ENCODE data around the gene C4orf51.
A peak's percentile ranks its signal among the peaks of the same experiment; 100 is the strongest.

The C4orf51 gene

GRCh38 chr4:145709843-145710242, 29.9 kb downstream of the C4orf51 start:
- no peak for DNase-seq (ENCODE audit: low read depth, low spot score)

DNA sequence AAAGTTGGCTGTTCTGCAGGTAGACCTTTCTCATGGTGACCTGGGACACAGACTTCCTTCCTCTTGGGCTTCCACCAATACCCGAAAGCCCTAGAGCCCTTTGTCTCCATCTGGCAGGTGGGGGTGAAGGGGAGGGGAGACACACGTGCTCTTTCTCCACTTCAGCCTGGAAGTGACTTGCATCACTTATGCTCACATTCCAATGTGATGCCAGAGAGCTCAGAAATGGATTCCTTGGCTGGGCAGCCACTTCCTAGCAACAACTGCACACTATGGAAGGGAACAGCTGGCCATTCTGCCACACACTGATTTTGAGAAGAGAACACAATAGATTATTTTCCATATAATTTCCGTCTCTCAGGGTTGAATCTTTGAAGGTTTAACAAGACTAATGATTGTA, 36.3 kb downstream of the C4orf51 start:
- no peak for DNase-seq (ENCODE audit: low read depth, low spot score)

DNA sequence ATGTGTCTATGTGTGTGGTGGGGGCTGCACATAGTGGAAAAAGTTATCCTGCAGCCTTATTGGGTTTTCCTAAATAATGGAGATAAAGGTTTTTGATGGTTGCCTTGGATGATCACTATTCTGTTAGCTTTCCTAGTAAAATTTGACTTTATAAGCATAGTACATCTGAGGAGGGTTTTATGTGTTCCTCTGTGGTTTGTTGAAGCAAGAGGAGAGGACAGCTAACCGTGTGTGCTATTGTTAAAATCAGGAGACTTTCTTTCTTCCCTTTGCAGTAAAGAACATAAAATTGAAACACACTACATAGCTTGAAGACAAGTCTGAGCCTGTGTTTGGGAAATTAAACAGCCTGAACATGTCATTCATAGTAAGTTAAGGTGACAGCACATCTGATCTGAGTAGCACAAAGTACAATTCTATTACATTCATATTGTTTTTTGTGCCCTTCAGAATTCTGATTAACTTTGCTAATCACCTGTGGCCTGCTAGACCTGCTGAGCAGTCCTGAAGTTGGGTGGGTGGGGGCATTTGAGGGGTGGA, 36.8 kb downstream of the C4orf51 start:
- no peak for DNase-seq (ENCODE audit: low read depth, low spot score)

- DNase-seq (ENCODE audit: low read depth, low spot score): peak; percentile 53
Measured at GRCh38 chr4:145719752-145720624, 40.0 kb downstream of the C4orf51 start.

DNA sequence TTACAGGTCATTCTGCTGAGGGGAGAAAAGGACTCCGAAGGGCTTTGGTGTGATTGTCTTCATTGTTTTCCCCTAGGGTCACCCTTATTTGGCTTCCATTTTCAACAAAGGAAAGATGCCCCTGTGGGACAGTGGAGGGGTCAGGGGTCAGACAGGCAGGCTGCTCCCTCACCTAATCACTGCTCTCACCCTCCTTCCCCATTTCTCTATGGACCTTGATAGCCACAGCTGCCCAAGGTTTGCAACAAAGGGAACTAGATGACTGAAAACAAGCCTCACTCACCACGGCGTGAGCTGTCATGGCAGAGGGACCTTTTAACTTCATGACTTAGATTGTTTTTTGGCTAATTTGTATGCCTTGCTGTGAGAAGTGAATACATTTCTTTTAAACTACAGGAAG, 40.7 kb downstream of the C4orf51 start:
- DNase-seq (ENCODE audit: low read depth, low spot score): no peak

DNA sequence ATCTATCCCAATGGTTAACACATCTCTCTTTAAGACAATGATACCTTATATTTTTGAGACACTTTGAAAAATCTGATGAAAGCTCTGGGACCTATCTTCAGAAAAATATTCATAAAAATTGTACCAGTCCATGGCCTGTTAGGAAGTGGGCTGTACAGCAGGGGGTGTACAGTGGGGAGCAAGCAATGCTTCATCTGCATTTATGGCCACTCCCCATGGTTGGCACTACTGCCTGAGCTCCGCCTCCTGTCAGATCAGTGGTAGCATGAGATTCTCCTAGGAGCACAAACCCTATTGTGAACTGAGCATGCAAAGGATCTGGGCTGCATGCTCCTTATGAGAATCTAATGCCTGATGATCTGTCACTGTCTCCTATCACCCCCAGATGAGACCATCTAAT, 42.6 kb downstream of the C4orf51 start:
- DNase-seq (ENCODE audit: low read depth, low spot score): no peak

- DNase-seq (ENCODE audit: low read depth, low spot score): no peak
Measured at GRCh38 chr4:145723336-145723735, 43.4 kb downstream of the C4orf51 start.

DNA sequence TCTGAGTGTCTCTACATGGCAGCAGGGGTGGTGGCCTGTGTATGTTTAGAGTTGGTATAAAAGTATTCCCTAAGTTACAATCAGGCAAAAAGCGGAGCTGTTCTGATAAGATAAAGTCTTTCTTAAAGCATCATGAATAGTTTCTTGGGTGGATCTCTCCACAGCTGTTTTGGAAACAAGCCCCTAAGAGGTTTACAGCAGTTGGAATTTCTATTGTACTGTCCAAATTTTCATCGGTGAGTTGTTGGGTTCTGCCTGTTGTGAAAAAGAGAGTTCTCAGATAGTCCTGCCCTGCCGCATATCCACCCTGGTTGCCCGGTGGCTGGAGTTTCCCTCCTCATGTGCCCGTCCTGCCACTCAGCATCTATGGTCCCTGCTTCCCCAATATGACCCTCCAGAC, 50.1 kb downstream of the C4orf51 start:
- no peak for DNase-seq (ENCODE audit: low read depth, low spot score)

GRCh38 chr4:145731028-145731427, 51.1 kb downstream of the C4orf51 start:
- DNase-seq (ENCODE audit: low read depth, low spot score): no peak

DNA sequence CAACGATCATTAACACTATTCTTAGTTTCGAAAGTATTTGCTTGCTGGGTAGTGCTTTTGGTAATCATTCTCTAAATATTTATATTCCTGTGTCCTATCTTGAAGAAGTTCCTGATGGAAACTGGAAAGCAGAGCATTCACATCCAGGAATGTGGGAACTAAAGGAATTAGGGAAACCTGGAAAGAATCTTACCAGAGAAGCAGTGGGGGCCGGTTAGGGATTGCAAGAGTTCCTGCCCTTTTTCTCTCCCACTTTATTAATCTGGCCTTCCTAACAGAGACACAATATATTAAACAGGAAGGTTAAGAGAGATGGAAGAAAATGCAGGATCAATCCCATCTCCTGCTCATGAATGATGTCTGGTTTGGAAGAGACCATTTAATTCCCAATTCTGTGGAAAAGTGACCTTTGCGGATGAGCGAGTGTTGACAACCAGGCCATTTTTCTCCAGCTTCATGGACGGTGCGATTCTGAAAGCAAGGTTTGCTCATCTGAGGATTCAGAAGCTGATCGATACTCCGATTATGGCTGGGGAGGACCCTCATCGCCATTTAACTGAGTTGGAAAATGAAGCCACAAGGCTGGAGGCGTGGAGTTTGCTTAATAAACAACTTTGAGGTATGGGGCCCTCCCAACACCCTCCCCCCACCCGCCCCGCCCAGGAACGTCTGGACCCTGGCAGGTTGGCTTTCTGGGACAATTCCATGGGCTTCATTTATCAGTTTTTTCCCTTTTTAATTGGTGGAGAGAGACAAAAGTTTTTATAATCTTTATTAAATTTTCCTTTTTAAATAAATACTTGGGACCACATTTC, 52.3 kb downstream of the C4orf51 start:
- DNase-seq (ENCODE audit: low read depth, low spot score): peak; percentile 20

DNA sequence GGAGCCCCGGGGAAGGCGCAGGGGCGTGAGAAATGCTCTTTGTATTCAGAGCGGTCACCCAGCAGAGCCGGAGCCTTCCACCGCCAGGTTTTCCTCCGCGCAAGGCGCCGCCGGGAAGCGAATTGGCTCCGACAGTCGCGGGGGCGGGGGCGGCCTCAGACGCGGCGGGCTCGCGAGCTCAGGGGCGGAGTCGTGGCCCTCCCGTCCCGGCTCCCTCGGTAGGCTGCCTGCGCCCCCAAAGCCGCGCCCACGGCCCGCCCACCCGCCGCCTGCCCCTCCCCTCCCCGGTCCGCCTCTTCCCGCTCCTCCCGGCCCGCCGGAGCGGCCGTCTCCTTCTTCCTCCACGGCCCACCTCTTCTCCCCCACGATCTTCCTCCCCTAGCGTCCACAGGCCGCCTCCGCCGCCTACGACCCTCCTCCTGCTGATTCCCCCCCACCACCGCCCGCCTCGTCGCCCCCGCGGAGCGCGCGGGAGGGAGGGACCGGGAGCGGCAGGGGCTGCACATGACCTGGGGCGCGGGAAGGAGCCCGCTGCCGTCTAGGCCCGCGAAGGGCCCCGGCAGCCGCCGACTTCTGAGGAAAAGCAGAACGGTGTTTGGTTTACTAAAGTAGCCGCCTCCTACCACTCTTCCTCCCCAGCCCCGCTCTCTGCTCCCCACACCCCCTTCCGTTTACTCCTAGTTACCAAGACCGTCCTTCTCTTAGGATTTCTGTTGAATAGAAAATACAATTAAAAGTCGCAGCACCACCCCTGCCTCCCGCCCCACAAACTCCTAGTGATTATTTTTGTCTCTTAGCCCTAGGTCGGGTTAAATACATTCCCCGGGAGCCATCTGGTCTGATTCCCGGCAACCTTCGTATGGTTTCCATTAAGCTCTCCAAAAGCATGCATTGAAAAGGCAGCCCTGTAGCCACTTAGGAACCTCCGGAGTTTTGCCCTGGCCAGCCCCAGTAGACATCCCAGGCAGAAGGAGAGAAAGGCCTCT, 53.2 kb downstream of the C4orf51 start:
- peak; percentile 95 for DNase-seq (ENCODE audit: low read depth, low spot score)

- DNase-seq (ENCODE audit: low read depth, low spot score): no peak
Measured at GRCh38 chr4:145734031-145734430, 54.1 kb downstream of the C4orf51 start.

GRCh38 chr4:145734576-145735346, 54.8 kb downstream of the C4orf51 start:
- peak; percentile 82 for DNase-seq (ENCODE audit: low read depth, low spot score)

GRCh38 chr4:145735347-145735675, 55.4 kb downstream of the C4orf51 start:
- peak; percentile 85 for DNase-seq (ENCODE audit: low read depth, low spot score)

DNA sequence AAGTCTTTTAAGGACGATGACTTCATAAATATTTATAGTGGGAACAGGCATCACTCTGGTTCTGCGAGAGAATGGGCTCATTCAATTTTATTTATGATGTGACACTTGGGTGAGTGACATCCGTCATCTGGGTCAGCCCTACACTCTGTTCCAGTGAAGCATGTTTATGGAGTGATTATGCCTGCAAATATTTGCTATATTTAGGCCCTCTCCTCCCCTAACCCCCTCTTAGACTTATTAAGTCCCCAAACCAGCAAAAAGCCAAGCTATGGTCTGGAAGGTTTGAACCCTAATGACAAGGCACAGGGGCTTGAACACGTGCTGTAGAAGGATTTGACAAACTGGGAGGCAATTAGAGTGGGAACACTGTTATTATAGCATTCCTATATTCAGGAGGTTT, 55.9 kb downstream of the C4orf51 start:
- DNase-seq (ENCODE audit: low read depth, low spot score): no peak

GRCh38 chr4:145736241-145736831, 56.4 kb downstream of the C4orf51 start:
- DNase-seq (ENCODE audit: low read depth, low spot score): peak; percentile 57

- no peak for DNase-seq (ENCODE audit: low read depth, low spot score)
Measured at GRCh38 chr4:145739845-145740244, 59.9 kb downstream of the C4orf51 start.

GRCh38 chr4:145740806-145741205, 60.9 kb downstream of the C4orf51 start:
- DNase-seq (ENCODE audit: low read depth, low spot score): no peak

GRCh38 chr4:145743641-145744040, 63.7 kb downstream of the C4orf51 start:
- no peak for DNase-seq (ENCODE audit: low read depth, low spot score)

DNA sequence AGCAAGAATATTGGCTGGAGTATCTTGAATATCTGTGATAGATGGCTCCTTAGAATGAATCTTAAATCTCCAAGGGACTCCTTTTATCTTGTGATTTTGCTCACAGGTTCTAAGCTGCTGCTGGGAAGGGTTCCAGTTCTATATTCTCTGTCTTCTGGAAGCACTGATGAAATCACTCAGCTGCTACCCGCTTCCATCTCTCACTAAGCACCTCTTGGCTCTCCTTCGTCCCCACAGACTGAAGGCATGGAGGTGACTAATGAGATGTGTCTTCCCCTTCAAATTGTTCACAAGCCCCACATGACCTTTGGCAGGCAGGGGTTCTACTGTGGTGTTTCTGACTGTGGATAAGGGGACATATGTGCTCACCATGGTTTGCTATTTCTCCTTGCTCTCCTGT, 75.9 kb downstream of the C4orf51 start:
- DNase-seq (ENCODE audit: low read depth, low spot score): no peak

All from ELF-1 (cell line).